ENCODE data around the gene SRP72. TPM values are rescaled to one million over a fixed set of nuclear protein-coding genes. Genes with fewer than 3 reads are reported as not detected.

Gene SRP72
- polyA plus RNA-seq, 1 donor from 2014 or later = 57.0 TPM

- peaks cover 54% of the 10 kb centered on the region for H3K79me2 ChIP-seq (replicated peaks; ENCODE audit: insufficient read depth, low read length)
- no peaks in the 10 kb centered on the region for H3K27me3 ChIP-seq (ENCODE audit: insufficient read depth, low read depth, low read length)
- H3K9me2 ChIP-seq (ENCODE audit: insufficient read depth, low read length) = no peaks in the 10 kb centered on the region
- H4K20me1 ChIP-seq (ENCODE audit: insufficient read depth) = no peaks in the 10 kb centered on the region
- H3K9ac ChIP-seq (ENCODE audit: low read length) = no peak overlapping the region
- peaks cover 3% of the 10 kb centered on the region for H3F3A ChIP-seq (ENCODE audit: insufficient read depth, low read length, poor library complexity, severe bottlenecking)
- H3K4me3 ChIP-seq (ENCODE audit: low read length) = no peak overlapping the region
- TF ChIP-seq CTCF (IDR thresholded peaks at IDR 0.05; ENCODE audit: poor library complexity, severe bottlenecking) (no peak), POLR2AphosphoS5 (IDR thresholded peaks at IDR 0.05) (no peak), TAF1 (IDR thresholded peaks at IDR 0.05; ENCODE audit: low read depth) (no peak), EP300 (conservative IDR thresholded peaks at IDR 0.05; ENCODE audit: poor library complexity, severe bottlenecking) (no peak), REST (IDR thresholded peaks at IDR 0.05; ENCODE audit: borderline replicate concordance) (no peak), EZH2 (IDR thresholded peaks at IDR 0.05; ENCODE audit: borderline replicate concordance, insufficient read depth, low read length, poor library complexity, severe bottlenecking) (no peak), RAD21 (conservative IDR thresholded peaks at IDR 0.05) (no peak), MXI1 (conservative IDR thresholded peaks at IDR 0.05; ENCODE audit: poor library complexity, severe bottlenecking) (no peak), SMC3 (conservative IDR thresholded peaks at IDR 0.05; ENCODE audit: poor library complexity) (no peak)
- no peak overlapping the region for H2AFZ ChIP-seq (ENCODE audit: low read depth, low read length)
- H3K4me2 ChIP-seq (ENCODE audit: low read length) = no peak overlapping the region
- no peaks in the 10 kb centered on the region for H3K9me3 ChIP-seq (ENCODE audit: low read length)
- no peak overlapping the region for H3K27ac ChIP-seq (ENCODE audit: low read length)
- H3K36me3 ChIP-seq (ENCODE audit: insufficient read depth, low read length) = no peaks in the 10 kb centered on the region
Measured at GRCh38 chr4:56430203-56430602, 37.2 kb upstream of the SRP72 start.

- Histone ChIP-seq H3K36me3 (ENCODE audit: insufficient read depth, low read length) (no peaks in the 10 kb centered on the region), H3K27me3 (ENCODE audit: insufficient read depth, low read depth, low read length) (no peaks in the 10 kb centered on the region), H4K20me1 (ENCODE audit: insufficient read depth) (no peaks in the 10 kb centered on the region), H3K79me2 (replicated peaks; ENCODE audit: insufficient read depth, low read length) (peaks cover 31% of the 10 kb centered on the region), H2AFZ (ENCODE audit: low read depth, low read length) (no peak overlapping the region), H3K9me2 (ENCODE audit: insufficient read depth, low read length) (no peaks in the 10 kb centered on the region), H3K9ac (ENCODE audit: low read length) (no peak overlapping the region), H3F3A (ENCODE audit: insufficient read depth, low read length, poor library complexity, severe bottlenecking) (peaks cover 3% of the 10 kb centered on the region), H3K9me3 (ENCODE audit: low read length) (no peaks in the 10 kb centered on the region), H3K27ac (ENCODE audit: low read length) (no peak overlapping the region), H3K4me2 (ENCODE audit: low read length) (no peak overlapping the region), H3K4me3 (ENCODE audit: low read length) (no peak overlapping the region)
- TF ChIP-seq TAF1 (IDR thresholded peaks at IDR 0.05; ENCODE audit: low read depth) (no peak), EZH2 (IDR thresholded peaks at IDR 0.05; ENCODE audit: borderline replicate concordance, insufficient read depth, low read length, poor library complexity, severe bottlenecking) (no peak), REST (IDR thresholded peaks at IDR 0.05; ENCODE audit: borderline replicate concordance) (no peak), MXI1 (conservative IDR thresholded peaks at IDR 0.05; ENCODE audit: poor library complexity, severe bottlenecking) (no peak), RAD21 (conservative IDR thresholded peaks at IDR 0.05) (no peak), CTCF (IDR thresholded peaks at IDR 0.05; ENCODE audit: poor library complexity, severe bottlenecking) (no peak), SMC3 (conservative IDR thresholded peaks at IDR 0.05; ENCODE audit: poor library complexity) (no peak), EP300 (conservative IDR thresholded peaks at IDR 0.05; ENCODE audit: poor library complexity, severe bottlenecking) (no peak), POLR2AphosphoS5 (IDR thresholded peaks at IDR 0.05) (no peak)
Measured at GRCh38 chr4:56433280-56433679, 34.1 kb upstream of the SRP72 start.

All from neural cell (in vitro differentiated cells).